Upper lobe of left lung (tissue), 4 donors: ENCODE data around the gene SLN.

ENCODE experiments used
- CTCF ChIP-seq, 6 experiments: fragments of 450-650 bp in 4 of 6; fragments of 200-600 bp in 2 of 6; sonication (generic) in 2 of 6; IDR thresholded peaks; one replicate each; pipeline ENCODE4 v1.5.1; 2016 to 2019; ENCODE audit warnings: antibody characterized with exemption in 6 of 6
- POLR2A ChIP-seq, 4 donors: fragments of 450-650 bp; IDR thresholded peaks; one replicate each; pipeline ENCODE4 v1.5.1; 2016 to 2017; ENCODE audit warnings: antibody characterized with exemption in 4 of 4, mild to moderate bottlenecking in 2 of 4
- POLR2AphosphoS5 ChIP-seq, 2 donors: sonication (generic); formaldehyde crosslinking; IDR thresholded peaks; one replicate each; pipeline ENCODE4 v1.5.1; 2017; ENCODE audit warnings: antibody characterized with exemption in 2 of 2

GRCh38 chr11:107699371-107700285 is 12.2 kb downstream of the SLN start:
- TF ChIP-seq POLR2AphosphoS5 (IDR thresholded peaks at IDR 0.05) (no peak), CTCF (IDR thresholded peaks at IDR 0.05) (no peak), POLR2A (IDR thresholded peaks at IDR 0.05) (no peak)
